ENCODE results near the gene ITGA8. TPM values are rescaled to one million over a fixed set of nuclear protein-coding genes. Genes with fewer than 3 reads are reported as not detected.
"Not testable (repeated sequence)": the region's sequence is repeated elsewhere in the genome, so short reads cannot be mapped to it uniquely, and the experiment has no call there.

ITGA8 gene
- total RNA-seq, 2 experiments from 2014 or later = not detected

DNA sequence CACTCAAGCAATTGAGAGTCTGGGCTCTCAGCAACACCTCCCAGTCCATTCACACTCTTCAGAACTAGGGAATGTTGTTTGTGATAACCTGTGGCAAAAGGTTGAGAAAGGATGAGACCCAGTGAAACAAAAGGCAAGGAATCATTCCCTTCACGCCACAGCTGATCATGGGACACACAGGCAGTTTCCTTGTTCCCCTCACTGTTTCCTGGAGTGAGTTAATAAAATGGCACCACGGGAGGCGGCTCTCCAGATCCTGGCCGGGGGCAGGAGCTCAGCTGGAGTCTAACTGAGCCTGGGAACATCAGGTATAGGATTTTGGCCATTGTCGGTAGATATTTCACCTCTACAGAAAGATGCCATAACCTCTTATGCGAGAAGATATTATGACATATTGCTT is 241.3 kb downstream of the ITGA8 start:
- ChIA-PET POLR2A (no interaction called here), CTCF (no interaction called here)
- H3K4me3 Mint-ChIP-seq = no peak overlapping the region
- no peaks in the 10 kb centered on the region for H3K9me3 Mint-ChIP-seq
- no peaks in the 10 kb centered on the region for H3K4me1 Mint-ChIP-seq
- DNase-seq = no peak
- peaks cover 8% of the 10 kb centered on the region for H3K27me3 Mint-ChIP-seq
- no peaks in the 10 kb centered on the region for H3K36me3 Mint-ChIP-seq (ENCODE audit: low read depth)
- no peak overlapping the region for H3K27ac Mint-ChIP-seq

DNA sequence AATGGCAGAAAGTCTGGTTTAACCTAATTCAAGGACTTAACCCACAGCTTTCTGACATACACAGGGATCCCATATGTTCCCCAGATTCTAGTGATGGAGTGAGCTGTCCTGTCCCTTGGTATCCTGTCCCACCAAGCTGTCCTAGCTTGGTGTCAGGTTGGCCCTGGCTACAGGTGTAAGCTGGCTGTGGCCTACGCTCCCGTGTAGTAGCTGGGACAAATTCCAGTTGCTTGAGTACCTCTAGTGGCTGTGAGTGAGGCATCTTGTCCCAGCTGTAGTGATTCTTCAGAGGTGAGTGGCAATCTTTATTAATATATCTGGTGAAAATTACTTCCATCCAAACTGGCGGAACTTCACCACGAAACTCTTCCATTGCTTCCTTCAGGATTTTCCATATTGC is 243.4 kb downstream of the ITGA8 start:
- no peak overlapping the region for H3K4me3 Mint-ChIP-seq
- no peak for DNase-seq
- H3K9me3 Mint-ChIP-seq = no peaks in the 10 kb centered on the region
- no peaks in the 10 kb centered on the region for H3K4me1 Mint-ChIP-seq
- H3K36me3 Mint-ChIP-seq (ENCODE audit: low read depth) = no peaks in the 10 kb centered on the region
- peaks cover 6% of the 10 kb centered on the region for H3K27me3 Mint-ChIP-seq
- ChIA-PET CTCF (no interaction called here), POLR2A (no interaction called here)
- H3K27ac Mint-ChIP-seq = no peak overlapping the region

DNA sequence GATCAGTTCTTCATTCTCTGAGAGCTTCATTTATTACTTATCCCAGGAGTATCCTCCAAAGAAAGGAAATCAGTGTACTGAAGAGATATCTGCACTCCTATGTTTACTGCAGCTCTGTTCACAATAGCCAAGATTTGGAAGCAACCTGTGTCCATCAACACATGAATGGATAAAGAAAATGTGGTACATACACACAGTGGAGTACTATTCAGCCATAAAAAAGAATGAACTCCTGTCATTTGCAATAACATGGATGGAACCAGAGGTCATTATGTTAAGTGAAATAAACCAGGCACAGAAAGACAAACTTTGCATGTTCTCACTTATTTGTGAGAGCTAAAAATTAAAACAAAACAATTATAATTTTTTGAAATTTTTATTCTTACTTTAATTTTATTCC is 244.3 kb downstream of the ITGA8 start:
- CTCF ChIA-PET; H3K9me3 Mint-ChIP-seq; H3K27ac Mint-ChIP-seq; H3K4me3 Mint-ChIP-seq; H3K36me3 Mint-ChIP-seq (ENCODE audit: low read depth); DNase-seq; H3K4me1 Mint-ChIP-seq; H3K27me3 Mint-ChIP-seq; POLR2A ChIA-PET: not testable (repeated sequence)

DNA sequence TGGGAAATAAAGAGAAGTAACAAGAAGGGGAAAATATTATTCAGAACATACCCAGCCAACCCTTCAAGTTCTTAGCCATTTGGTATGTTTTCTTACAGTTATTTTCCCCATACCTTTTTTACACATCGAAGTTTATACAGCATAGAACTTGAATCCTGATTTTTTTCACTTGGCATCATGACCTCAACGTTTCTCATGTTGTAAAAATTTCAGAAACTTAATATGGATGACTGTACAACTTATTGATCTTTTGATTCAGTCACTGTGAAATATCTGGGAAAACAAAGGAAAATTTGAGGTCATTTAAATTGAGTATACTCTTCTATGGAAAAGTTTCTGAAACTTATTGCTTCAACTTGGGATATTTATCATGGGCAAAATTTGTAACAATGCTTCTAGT is 245.1 kb downstream of the ITGA8 start:
- no peak overlapping the region for H3K4me3 Mint-ChIP-seq
- DNase-seq = no peak
- ChIA-PET CTCF (no interaction called here), POLR2A (no interaction called here)
- H3K36me3 Mint-ChIP-seq (ENCODE audit: low read depth) = no peaks in the 10 kb centered on the region
- H3K27ac Mint-ChIP-seq = no peak overlapping the region
- peaks cover 5% of the 10 kb centered on the region for H3K27me3 Mint-ChIP-seq
- H3K4me1 Mint-ChIP-seq = no peaks in the 10 kb centered on the region
- H3K9me3 Mint-ChIP-seq = no peaks in the 10 kb centered on the region

DNA sequence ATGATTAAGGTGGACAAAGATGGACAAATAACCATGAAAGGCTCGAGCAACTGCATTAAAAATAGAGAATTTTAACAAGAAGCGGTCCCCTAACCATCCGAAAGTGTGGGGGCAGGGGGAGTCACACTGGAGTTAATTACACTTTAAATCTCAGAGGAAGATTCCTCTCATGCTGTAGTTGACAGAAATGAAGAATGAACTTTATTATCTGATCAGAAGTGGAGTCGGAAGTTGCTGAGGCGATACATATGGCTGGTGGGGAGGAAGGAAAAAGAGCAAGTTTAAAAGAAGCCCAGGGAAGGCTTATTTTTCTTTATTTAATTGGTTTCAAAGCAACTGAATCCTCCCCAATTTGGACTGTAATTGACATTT is 246.3 kb downstream of the ITGA8 start:
- ChIA-PET POLR2A (no interaction called here), CTCF (no interaction called here)
- H3K27ac Mint-ChIP-seq = no peak overlapping the region
- no peak overlapping the region for H3K4me3 Mint-ChIP-seq
- H3K9me3 Mint-ChIP-seq = no peaks in the 10 kb centered on the region
- no peaks in the 10 kb centered on the region for H3K4me1 Mint-ChIP-seq
- H3K27me3 Mint-ChIP-seq = peaks cover 5% of the 10 kb centered on the region
- DNase-seq = no peak
- no peaks in the 10 kb centered on the region for H3K36me3 Mint-ChIP-seq (ENCODE audit: low read depth)

DNA sequence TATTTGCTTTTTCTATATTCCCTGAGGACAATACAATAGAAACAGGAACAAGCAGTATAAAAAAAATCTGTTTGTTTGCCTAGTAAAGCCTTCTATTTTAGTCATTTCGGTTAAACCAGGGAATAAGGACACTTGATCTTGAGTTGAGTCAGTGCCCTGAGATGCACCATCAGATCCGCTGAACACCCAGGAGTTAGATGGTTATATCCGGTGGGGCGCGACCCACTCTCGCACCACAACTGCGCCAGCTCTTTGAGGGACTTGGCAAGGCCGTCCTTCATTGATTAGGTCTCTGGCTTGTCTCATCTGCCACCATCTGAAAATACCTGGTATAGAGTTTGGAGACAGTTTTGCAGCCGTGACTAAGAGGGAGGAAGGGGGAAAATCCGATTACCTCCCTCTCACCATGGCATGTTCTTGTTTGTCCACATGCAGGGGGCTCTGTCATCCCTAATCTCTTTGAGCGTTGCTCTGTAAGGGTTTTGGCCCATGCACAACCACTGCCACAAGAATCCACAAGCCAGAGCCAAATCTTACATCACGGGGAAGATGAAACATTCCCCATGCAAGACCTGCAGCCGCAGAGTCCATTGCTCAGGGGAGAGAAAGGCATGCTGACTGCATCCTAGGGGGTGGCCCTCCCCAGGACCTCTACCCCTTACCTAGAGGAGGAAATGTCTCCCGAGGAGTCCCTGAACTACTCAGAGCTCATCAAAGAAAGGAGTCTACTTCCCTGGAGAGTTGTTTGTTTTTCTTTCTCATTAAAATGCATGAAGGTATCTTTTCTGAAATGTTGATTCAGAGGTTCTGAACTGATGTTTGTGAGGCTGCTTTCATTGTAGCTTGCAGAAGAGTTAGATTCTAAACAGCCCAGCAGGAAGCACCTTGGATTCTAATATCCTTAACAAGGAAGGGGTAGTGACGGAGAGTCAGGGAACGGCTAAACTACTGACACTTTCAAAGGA is 247.0 kb downstream of the ITGA8 start:
- no peak for DNase-seq
- Mint-ChIP-seq H3K36me3 (ENCODE audit: low read depth) (no peaks in the 10 kb centered on the region), H3K4me1 (no peaks in the 10 kb centered on the region), H3K27me3 (peaks cover 5% of the 10 kb centered on the region), H3K9me3 (no peaks in the 10 kb centered on the region), H3K4me3 (no peak overlapping the region), H3K27ac (no peak overlapping the region)
- POLR2A ChIA-PET = no interaction called here
- CTCF ChIA-PET = no interaction called here

DNA sequence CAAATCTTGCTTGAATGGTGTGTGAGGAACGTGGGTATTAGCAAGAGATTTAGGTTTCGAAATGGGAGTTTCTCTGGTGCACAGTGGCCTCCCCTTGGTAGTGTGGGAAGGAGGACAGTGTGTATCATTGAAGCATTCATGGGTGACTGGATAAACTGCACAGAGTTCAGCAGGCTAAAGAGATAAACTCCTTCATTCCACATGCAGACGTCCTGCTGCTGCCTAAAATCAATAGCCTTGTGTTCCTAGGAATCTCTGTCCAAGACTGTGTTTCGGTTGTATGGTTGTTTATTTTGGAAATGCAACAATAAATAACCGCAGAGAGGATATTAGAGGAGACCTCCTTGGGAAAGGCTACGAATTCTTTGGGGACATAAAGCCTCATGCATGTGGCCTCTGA is 247.7 kb downstream of the ITGA8 start:
- peaks cover 2% of the 10 kb centered on the region for H3K27me3 Mint-ChIP-seq
- POLR2A ChIA-PET = no interaction called here
- DNase-seq = no peak
- no peaks in the 10 kb centered on the region for H3K36me3 Mint-ChIP-seq (ENCODE audit: low read depth)
- no peaks in the 10 kb centered on the region for H3K9me3 Mint-ChIP-seq
- H3K27ac Mint-ChIP-seq = no peak overlapping the region
- H3K4me3 Mint-ChIP-seq = no peak overlapping the region
- CTCF ChIA-PET = no interaction called here
- no peaks in the 10 kb centered on the region for H3K4me1 Mint-ChIP-seq

DNA sequence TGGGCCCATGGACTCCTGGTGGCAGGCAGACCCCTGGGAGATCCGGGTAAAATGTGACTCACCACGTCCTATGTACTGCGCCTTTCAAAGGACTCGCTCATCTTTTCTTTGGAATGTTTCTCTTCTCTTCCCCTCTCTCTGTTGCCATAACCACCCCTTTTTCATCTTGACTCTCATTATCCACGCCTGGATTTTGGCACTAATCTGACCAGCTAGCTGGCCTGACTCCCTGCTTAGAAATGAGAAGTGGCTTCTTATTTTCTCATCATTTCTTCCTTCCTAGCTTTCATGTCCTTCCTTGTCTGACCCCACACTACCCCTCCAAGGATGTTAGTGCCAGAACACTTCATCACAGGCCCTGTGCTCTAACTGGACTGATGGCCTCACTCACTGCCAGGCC is 250.6 kb downstream of the ITGA8 start:
- Mint-ChIP-seq H3K4me3 (no peak overlapping the region), H3K36me3 (ENCODE audit: low read depth) (no peaks in the 10 kb centered on the region), H3K9me3 (peaks cover 2% of the 10 kb centered on the region), H3K27me3 (peaks cover 11% of the 10 kb centered on the region), H3K27ac (no peak overlapping the region), H3K4me1 (no peaks in the 10 kb centered on the region)
- DNase-seq = no peak
- ChIA-PET CTCF (no interaction called here), POLR2A (no interaction called here)

DNA sequence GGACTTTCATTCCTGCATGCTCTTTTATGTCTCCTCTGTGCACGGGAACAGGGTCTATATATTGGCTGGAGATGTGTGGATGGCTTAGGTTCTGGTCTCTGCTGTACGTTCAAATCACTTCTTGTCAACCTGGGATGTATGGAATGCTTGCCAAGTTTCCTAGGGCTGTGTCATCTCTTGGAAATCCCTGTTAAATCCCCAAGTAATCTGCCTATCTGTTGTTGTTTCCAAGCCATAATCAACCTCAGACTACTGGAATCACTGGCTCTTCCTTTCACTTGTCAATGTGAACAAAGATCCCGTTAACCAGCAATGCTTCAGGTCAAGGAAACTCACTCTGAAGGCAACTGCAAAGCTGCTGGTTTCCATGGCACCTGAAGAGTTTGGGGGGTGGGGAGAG is 255.3 kb downstream of the ITGA8 start:
- Mint-ChIP-seq H3K4me3 (no peak overlapping the region), H3K4me1 (no peaks in the 10 kb centered on the region), H3K36me3 (ENCODE audit: low read depth) (no peaks in the 10 kb centered on the region), H3K27ac (no peak overlapping the region), H3K27me3 (peaks cover 17% of the 10 kb centered on the region), H3K9me3 (peaks cover 2% of the 10 kb centered on the region)
- ChIA-PET CTCF (no interaction called here), POLR2A (no interaction called here)
- no peak for DNase-seq

Other genes with a start within 250 kb of the ITGA8 start
- 10 to 100 TPM; 22.9 to 25.0 TPM for gene MINDY3, start 140.6 kb upstream of the ITGA8 start, total RNA-seq

Measured in activated CD4-positive, alpha-beta memory T cell treated with anti-CD3 and anti-CD28 coated beads, Interleukin-2, amount 10 ng/mL, durations not matched to agents 7 days and 5 days (primary cell).